Measurements from ENCODE around the gene KCNJ2.

DNA sequence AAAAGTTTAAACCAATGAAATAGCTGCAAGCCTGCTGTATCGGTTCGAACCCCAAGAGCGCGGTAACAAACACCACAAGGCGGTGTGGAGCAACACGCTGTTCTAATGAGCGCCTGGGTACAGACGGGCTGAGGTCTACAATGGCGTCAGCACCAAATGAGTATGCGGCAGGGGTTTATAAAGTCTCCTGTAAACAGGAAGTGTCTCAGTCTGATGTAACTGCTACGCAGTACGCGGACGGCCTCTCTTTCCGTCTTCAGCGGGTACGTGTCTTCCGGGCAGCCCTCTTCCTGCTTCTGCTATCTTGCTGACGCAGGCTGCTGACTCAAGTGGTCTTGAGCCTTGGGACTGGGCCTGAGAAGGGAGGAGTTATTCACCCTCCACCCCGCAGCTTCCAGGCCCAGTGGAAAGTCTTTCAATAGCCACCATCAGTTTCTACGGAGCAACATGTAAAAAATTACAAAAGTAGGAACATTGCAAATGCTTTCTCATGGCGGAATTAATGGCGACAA is 40.5 kb upstream of the KCNJ2 start:
- TF ChIP-seq CTCF (IDR thresholded peaks at IDR 0.05; ENCODE audit: low read depth, low read length, missing input control) (no peak), MAX (IDR thresholded peaks at IDR 0.05) (no peak), REST (IDR thresholded peaks at IDR 0.05) (no peak), ATF3 (IDR thresholded peaks at IDR 0.05) (no peak), JUND (IDR thresholded peaks at IDR 0.05) (no peak), RXRA (IDR thresholded peaks at IDR 0.05) (no peak)
- TF ChIP-seq, protein P1, sequence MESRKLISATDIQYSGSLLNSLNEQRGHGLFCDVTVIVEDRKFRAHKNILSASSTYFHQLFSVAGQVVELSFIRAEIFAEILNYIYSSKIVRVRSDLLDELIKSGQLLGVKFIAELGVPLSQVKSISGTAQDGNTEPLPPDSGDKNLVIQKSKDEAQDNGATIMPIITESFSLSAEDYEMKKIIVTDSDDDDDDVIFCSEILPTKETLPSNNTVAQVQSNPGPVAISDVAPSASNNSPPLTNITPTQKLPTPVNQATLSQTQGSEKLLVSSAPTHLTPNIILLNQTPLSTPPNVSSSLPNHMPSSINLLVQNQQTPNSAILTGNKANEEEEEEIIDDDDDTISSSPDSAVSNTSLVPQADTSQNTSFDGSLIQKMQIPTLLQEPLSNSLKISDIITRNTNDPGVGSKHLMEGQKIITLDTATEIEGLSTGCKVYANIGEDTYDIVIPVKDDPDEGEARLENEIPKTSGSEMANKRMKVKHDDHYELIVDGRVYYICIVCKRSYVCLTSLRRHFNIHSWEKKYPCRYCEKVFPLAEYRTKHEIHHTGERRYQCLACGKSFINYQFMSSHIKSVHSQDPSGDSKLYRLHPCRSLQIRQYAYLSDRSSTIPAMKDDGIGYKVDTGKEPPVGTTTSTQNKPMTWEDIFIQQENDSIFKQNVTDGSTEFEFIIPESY (IDR thresholded peaks at IDR 0.05) = no peak
